ENCODE measurements around the gene CPEB1.

CPEB1 gene

DNA sequence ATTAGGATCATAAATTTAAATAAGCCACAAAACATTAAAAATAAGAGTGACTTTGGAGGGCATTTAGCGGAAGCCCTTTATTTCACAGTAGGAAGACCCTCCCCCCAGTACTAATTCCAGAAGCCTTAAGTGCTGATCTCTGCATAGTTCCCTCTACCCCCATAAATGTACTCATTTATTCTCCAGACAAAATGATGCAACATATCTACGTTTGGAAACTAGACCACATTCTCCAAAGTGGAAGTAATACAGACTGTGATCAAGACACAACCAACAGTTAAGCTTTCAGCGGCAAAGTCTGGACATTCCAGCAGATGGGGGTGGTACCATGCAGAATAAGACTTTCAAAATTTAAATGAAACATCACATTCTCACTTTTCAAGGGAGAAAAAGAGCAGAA lies 62.1 kb downstream of the CPEB1 start:
- DNase-seq: no peak

DNA sequence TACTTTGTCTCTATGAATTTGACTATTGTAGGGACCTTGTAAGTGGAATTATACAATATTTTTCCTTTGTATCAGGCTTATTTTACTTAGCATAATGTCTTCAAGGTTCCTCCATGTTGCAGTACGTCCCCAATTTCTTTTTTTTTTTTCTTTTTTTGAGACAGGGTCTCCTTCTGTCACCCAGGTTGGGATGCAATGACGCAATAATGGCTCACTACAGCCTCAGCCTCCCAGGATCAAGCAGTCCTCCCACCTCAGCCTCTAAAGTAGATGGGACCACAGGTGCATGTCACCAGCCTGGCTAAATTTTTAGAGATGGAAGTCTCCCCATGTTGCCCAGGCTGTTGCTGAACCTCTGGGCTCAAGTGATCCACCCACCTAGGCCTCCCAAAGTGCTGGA lies 66.5 kb downstream of the CPEB1 start:
- DNase-seq: no peak

DNA sequence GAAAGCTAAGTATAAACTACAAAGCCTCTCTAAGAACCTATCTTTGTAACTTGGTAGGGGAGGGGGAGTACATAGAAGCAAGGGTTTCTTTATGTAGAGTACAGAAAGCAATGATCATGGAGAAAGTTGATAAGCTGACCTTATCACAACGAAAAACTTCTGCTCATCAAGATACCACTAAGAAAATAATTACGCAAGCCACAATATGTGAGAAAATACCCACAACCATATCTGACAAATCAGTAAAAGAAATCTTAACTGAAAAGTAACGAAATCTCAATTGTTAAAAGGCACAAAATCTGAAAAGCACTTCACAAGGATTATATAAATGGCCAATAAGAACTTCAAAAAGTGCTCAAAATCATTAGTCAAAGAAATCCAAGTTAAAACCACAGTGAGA lies 71.8 kb downstream of the CPEB1 start:
- no peak for DNase-seq

DNA sequence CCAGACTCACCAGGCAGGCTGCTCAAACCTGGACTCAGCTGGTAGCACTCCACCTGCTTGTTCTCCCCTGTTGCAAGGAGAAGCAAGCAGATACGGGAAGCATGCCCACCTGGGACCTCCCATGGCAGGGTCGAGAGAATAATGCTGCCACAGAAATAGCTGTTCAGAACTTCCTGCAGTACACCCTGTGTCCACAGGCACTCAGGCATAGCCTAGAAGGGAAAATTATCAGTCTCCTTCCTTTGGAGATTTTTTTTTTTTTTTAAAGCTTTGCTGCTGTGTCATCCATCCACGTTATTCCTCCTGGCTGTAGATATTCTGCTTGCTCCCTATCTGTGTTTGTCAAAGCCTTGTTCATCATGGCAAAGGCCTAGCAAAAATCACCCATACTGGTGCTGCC lies 74.2 kb downstream of the CPEB1 start:
- no peak for DNase-seq

DNA sequence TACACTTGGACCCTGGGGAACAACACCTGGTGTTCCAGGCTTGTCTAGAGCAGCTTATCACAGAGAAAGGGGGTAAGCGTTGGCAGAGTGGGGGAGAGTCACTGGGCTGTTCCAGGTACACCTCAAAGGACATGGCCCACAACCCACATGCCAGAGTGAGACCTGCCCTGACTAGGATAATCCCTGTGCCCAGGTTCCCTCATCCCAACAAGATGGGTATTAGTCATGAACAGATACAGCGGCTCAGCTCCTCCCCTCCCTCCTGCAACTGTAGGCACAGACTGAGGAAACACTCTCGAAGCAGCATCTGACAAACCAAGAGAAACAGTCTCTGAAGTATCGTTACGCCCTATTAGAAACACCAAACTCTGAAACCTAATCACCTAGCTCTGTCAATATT lies 74.9 kb downstream of the CPEB1 start:
- DNase-seq: no peak

DNA sequence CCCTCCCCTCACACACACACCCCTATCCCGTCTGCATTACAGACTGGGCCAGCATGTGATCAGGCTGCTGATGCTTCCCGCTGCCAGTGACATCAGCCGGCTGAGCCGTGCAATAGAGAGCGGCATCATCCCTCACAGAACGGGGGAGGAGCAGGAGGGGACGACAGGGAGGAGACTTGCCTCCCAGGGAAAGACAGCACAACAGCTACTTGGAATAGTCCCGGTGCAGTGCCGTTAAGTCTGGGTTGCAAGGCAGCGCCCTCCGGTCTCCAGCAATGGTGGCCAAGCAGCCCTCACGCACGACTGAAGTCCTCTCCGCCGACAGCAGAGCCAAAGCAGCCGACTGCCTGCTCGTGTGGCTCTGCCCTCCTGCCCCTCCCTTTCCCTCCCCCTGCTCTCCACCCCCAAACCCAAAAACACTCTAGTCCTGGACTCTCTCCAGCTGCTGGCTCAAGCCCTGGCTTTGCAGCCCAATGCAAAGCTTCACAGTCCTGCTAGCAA lies 75.4 kb downstream of the CPEB1 start:
- no peak for DNase-seq

DNA sequence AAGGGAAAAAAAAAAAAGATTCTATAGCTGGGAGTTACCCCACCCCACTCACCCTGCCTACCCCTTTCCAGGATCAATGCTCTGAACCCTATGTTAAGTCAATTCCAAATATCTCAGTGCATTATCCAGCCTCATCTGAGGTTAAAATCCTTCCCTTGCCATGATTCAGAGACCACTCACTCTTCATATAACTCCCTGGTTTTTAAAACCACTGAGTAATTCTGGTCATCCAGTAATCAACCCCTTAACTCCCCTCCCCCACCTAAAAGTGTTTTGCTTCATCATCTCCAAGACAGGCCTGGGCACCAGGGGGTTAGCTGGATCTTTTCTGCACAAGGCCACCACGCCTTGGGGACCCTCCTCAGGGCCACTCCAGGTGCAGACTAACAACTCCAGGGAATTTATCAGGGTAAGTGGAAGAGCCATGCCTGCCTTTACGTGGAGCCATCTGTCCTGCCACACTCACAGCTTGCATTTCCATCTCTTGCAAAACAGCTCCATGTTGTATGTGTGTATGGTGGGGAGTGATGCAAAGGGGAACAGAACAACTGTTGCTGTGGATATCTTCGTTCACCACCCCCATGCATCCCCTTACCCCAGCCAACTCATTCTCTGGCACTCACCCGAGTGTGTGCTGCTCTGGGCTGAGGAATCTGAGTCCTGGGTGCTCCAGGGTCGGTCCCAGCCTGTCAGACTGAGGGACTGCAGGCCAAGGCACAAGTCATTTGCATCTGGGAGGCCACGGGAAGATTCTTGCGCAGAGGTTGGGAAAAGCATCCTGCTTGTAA lies 76.2 kb downstream of the CPEB1 start:
- no peak for DNase-seq

DNA sequence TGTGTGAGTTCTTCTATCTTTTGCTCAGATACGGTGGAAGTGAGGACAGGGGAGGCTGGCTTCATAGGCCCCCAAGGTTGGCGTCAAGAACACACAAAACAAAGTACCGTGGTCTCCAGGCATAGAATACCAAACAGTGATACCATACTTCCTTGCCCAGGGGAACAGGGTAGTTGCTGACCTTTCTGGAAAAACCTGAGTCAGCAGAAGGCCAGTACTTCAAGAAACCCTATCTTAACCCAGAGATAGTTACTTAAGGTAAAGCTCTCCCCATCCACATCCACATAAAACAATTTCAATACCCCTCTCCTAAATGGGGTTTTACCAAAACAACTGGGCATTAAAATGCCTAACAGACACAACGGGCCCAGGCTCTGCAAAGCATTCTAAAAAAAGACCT lies 77.3 kb downstream of the CPEB1 start:
- no peak for DNase-seq

DNA sequence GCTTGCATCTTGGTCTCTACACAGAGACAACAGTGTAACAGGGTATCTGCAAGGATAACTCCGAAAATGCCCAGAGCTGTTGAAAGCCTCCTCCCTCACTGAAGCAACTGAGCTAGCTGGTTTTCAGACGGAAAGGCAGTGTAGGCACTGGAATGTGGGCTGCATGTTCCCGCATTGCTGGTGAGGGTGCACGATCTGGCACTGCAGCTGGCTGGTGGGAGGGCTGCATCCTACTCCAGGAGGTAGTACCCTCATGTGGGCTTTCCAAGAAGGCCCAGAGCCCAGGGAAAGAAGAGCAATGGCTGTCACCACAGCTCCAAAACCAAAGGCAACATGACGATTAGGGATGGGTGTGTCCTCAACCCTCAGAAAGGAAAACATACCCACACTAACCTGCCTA lies 78.2 kb downstream of the CPEB1 start:
- no peak for DNase-seq

DNA sequence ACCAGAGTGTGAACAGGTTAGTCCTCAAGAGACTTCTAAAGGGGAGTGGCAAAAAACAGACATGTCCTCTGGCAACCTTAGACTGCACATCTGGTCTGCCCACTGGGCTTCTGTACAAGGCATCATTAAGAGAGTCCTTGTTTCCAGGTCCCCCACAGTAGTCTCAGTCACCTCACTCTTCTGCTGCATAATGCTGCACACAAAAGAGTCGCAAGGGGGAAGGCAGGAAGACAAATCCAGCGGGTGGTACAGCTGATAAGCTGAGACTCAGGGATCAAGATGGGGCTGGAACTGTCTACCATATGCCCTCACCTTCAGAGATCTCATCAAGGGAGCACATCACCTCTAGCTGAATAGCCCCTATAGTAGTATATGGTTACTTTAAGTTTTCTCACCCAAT lies 79.5 kb downstream of the CPEB1 start:
- no peak for DNase-seq

DNA sequence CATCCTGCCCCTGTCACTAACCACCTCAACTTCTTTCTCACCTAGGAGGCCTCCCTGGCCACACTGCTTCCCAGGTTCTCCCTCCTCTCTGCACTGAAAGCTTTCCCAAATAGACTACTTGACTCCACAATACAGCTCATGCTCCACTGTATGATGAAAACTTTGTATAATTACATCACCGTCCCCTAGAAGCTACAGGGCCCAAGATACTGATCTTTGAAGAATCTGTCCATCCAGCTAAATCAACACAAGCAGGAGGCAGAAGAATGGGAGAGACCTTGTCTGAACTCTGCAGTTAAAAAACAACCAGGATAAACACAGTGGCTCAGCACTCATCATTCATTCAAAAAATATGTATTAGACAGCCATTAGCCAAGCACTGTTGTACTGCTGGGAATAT lies 80.5 kb downstream of the CPEB1 start:
- no peak for DNase-seq

DNA sequence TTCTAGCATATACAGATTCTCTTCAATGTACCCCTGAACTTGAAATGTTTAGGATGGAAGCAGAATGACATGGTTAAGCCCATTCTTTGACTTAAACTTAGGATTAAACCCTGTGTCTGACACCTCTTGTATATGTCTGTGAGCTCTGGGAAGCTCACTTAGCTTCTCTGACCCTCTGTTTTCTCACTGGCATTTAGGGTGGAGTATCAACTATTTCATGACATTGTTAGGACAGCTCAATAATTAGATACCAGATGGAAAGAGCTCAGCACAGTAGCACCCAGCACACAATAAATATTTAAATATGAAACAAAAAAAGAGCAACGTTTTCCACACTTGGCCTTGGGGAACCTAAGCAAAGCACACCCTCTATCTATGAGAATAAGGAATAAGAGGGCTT lies 88.7 kb downstream of the CPEB1 start:
- no peak for DNase-seq

DNA sequence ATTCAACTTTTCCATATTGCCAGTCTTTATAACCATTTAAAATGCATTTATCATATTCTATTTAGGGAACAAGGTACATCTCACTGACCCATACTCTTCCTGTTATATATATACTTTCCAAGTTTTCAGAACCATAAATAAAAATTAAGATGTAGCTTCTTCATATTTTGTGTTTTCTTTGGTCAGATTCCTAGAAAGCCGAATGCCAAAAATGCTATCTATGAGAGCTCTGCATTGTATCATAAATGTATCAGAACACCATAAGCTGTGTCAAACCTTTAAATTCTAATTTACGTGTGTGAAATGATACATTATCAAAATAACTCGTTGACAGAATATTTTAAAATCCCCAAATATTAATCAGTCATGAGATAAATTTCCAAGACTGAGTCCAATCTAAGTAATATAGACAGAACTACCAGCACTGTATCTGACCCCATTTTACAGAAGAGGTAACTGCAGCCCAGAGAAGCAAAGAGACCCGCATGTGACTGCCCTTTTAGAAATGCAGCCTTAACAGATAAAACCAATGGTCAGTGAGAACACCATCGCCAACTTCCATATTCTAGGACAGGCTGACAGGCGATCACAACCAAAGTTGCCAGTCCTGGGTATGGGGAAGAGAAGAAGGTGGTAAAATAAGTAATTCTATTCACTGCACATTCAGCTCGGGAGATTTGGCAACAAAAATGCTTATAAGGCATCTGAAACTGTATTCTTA lies 90.7 kb downstream of the CPEB1 start:
- DNase-seq: no peak

DNA sequence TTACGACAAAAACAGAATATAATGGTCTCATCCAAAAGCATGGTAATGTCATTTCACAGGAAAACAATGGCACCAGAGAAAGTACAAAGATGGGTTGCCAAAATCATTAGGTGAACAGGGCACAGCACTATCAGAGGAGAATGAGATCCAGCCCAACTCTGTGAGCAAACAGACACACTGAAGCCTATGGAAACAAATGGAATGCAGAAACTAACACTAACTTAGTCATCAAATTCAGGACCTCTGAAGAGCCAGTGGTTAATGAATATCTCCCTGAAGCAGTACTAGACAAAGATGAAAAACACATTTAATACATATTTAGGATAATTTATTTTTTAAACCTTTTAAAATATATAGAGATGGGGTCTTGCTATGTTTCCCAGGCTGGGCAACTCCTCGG lies 92.3 kb downstream of the CPEB1 start:
- no peak for DNase-seq

DNA sequence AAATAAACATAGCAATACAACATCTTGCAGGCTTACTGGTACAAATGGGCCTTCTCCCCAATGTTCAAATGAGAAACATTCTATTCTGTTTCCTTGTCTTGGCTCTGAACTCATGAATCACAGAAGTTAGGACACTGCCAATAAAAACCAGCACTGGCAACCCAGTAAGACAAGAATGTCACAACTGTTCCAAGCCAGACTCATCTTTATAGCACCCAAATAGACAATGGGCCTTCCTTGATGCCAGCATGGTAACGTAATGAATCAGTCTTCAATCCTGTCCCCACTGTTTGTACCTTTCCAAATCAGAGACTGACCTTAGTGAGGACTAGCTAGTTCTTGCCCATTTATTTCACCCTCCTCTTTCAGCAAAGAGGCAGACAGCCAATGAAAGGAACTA lies 92.8 kb downstream of the CPEB1 start:
- DNase-seq: no peak

DNA sequence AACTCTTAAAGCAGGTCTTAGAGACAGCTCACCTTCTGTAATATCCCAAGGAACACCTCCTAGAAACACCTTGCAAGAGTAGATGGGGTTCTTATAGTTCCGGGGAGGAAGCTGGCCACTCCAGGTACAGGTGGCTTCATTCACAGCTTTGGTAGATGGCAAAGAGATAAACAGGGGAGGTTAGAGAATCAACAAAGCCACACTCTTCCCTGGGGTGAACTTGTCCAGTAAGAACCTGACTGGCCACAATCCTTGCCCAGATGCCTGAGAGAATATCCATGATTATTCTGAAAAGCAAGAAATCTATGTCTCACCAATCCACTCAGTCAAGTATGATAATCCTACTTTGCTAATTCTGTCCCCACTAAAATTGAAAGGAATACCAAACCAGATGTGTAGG lies 93.3 kb downstream of the CPEB1 start:
- no peak for DNase-seq

DNA sequence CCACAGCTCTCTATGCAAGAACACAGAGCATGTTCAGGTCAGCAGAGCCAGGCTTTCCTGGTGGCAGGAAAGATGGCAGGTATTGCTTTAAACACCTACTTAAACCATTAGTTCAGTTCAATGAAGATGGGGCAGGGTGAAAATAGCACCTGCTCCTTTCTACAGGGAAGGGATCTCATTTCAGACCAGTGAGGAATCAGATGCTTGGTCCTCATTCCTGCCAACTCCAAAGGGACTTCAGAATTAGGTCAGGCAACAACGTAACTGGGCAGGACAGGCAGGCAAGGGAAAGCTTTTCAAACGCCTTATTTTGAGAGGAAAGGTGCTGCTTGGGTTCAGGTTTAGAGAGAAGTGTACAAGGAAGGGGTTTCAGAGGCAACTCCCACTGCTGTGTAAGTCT lies 94.3 kb downstream of the CPEB1 start:
- no peak for DNase-seq

DNA sequence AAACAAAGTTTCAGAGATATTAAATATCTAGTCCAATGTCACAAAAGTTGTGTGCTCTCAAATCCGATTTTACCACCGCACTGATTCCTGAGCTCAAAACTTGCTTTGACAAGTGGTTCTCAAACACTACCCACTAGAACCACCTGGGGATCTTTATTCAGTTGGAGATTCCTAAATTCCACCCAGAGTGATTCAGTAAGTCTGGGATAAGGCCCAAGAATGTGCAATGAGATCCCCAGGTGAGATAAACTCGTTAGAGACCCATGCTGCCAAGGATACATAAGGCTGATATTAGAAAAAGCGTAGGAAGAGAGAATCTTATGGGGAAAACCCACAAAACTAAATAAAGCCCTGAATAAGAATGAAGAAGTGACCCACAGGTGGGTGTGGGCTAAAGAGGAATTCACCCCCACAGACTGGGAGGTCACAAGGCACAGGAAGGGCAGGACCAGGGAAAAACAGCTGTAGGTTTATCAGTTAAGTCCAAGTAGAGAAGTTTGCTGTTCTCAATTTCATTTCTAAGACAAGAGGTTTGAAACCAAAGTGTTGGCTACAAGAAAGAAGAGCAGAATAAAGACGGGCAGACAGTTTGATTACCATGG lies 95.4 kb downstream of the CPEB1 start:
- DNase-seq: no peak

DNA sequence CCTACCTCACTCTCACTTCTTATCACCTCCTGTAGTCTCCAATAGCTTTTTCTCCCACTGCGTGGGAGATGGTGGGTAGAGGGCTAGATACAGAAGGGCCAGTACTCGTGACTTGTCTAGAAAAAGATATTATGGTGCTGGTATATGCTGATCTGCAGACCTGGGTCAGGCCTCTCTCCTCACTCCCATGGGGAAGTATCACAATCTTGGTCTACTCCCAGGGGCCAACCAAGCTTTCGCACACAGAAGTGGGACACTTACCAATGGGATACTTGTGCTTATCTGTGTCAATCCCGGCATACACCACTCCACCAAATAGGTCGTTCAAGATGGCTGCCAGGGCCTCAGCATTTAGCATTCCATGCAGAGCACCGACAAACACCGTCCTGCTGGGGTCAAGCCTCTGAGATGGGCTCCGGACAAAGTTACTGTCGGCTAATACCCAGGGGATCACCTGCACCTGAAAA lies 97.9 kb downstream of the CPEB1 start:
- DNase-seq: no peak

DNA sequence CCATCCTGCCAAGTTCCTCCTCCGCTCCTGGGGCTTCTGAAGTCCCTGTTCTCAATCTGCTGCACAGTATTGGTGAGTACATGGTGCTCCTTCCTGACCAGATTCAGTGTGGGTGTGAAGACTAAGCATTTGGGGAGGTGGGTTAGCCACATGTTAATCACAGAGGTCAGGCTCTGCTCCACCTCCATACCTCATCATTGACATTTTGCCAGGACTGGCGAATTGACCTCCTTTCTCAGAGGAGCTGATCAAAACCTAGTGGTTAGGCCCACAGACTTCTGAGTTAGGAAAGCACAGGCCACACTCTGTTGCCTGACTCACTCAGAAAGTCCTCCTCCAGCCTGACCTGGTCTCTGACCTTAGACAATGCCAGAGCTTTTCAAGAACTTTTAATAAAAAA lies 98.5 kb downstream of the CPEB1 start:
- no peak for DNase-seq

DNA sequence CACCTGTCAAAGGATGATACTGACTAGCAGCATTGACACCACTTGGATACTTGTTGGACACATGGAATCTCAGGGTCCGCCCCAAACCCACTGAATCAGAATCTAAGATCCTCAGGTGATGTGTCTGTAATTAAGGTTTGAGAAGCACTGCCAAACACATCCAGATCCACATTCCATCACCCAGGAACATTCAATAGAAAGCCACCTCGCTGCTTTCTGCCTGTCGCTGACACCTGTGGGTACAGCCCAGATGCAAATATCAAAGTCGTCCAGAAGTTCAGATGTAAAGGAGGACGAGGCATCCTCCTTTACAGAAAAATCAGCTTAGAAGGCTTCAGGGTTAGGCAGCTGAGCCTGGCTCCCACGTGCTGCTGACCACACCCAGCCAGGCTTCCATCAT lies 101.7 kb downstream of the CPEB1 start:
- DNase-seq: no peak

DNA sequence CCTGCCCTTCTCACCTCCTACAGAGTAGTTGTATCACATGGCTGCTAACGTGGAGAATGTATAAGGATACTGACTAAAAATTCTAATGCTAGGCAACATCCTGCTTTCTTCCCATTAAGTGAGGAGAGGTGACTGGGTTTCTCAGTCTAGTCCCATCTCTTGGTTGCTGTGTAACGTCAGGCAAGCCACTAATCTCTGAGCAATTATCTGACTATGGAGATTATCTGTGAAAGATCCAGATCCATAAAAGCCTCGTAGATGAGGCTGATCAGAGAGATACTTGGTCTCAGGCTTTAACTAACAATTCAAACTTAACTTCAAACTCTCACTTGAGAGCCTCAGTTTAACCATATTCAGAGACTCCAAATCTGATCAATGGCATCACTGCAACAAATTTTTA lies 102.2 kb downstream of the CPEB1 start:
- no peak for DNase-seq

DNA sequence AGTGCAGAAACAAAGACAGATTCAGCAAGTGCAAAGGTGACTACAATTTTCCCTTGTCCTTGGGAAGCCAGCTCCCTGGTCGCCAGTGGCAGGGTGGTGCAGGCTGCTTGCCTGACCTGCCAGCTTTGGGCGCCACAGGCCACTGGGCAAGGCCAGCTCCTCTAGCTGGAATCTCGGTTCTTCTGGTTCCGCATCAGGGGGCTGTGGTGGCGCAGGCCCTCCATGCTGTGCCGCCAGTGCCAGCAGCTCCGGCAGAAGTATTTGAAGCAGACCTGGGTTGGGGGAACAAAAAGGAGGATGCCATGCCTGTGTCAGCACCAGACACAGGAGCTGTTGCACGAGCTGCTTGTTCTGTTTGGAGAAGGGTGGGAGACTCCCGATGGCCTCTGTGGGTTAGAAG lies 102.7 kb downstream of the CPEB1 start:
- no peak for DNase-seq

DNA sequence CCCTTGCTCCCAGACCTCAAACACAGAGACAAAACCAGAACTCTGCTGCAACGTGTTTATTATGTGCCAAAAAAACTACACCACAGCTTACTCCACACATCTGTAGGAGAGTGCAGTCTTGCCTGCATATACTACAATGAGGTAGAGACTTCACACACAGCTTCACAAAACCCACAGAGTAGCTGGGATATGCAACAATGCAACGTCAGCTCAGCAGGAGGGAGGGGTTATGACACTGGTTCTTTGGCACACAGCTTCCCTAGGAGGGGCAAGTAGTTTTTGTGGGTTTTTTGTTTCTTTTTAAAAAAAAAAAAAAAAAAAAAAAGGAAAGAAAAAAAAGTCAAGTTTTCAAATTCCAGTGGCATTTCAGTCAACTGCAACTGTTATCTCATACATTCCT lies 104.0 kb downstream of the CPEB1 start:
- no peak for DNase-seq

Data from activated naive CD4-positive, alpha-beta T cell treated with anti-CD3 and anti-CD28 coated beads, Interleukin-2, amount 50 U/mL, for 16 hours (primary cell).